HG02852 (cell line): ENCODE data around the gene SAXO2.
"Not testable (repeated sequence)": the region's sequence is repeated elsewhere in the genome, so short reads cannot be mapped to it uniquely, and the experiment has no call there.

Source experiments
- ATAC-seq: cut with Tn5 transposase; IDR thresholded peaks from one replicate; pipeline ENCODE4 v1.9.1; 2021; ENCODE audit warnings: mild to moderate bottlenecking, moderate library complexity; ENCODE audit not compliant: unreplicated experiment

Gene SAXO2

DNA sequence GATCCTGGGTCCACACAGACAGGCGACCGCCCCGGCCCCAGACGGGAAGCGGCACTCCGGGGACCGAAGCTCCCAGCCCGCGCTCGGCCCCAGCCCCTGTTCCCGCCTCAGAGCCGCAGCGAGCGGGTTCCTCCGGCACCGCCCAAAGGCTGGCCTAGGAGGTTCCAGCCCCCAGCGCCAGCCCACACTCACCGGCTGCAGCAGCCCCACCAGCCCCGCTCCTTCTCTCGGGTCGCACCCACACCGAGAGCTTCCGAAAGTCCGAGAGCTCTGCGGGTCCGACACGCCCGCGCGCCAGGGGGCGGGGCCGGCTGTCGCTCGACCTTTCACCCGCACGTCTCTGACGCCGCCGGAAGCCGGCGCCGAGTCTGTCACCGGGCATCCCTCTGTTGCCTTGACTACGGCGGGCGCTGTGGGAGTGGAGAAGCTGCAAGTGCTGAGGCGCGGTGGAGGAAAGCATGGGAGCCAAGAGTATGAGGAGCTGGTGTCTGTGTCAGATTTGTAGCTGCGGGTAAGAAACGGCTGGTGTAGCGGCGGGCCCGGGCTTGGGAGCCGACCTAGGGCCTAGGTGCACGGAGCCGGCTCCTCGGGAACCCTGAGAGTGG is at the start of gene SAXO2, which contains the start of gene EFL1:
SAXO2 (plus strand) TSS at position 397 of the 605 bp plus-strand sequence; CDS start at position 459, 62 bp downstream.
EFL1 (minus strand) TSS at position 313 of the 605 bp plus-strand sequence. CDS start 956 bp downstream, outside the sequence.
- ATAC-seq = peak; percentile 96

GRCh38 chr15:82216092-82216491 is 46.5 kb upstream of the SAXO2 start:
- not testable (repeated sequence) for ATAC-seq

DNA sequence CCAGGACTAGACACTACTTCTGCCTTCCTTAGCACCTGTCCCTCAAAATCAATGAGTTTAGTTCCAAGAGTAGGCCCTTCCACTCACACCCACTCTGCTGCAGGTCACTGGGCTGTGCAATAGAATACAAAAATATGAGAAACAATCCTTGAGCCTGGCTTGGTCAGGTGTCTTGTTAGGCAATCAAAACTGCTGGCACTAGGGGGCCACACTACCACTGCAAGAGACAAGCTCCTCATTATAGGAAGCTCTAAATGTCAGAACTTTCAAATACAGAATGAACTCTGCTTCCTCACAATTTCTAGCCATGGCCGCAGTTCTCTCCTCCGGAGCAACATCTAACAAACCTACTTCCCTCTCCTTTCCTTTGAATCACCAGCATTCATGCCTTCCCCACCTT is 41.1 kb upstream of the SAXO2 start:
- ATAC-seq = not testable (repeated sequence)

DNA sequence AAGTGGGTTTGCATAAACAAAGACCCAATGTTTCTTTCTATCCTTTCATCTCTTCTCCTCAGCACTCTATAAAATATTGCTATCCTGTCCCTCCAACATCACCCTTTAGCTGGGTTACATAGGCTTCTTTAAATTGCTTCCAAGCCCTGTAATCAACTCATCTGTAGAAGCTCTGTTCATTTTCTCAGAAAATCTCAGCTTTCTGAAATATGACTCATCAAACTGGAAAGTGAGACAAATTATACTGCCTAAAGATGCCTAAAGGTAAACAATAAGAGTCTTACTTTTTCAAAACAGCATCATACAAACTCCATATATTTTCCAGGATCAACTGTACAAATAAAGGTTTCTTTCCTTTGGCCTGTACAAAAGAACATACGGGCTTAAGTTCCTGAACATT is 33.9 kb upstream of the SAXO2 start:
- no peak for ATAC-seq

- ATAC-seq = no peak
Observed at GRCh38 chr15:82231233-82231632, 31.4 kb upstream of the SAXO2 start.

- ATAC-seq = no peak
Observed at GRCh38 chr15:82231842-82232241, 30.8 kb upstream of the SAXO2 start.

DNA sequence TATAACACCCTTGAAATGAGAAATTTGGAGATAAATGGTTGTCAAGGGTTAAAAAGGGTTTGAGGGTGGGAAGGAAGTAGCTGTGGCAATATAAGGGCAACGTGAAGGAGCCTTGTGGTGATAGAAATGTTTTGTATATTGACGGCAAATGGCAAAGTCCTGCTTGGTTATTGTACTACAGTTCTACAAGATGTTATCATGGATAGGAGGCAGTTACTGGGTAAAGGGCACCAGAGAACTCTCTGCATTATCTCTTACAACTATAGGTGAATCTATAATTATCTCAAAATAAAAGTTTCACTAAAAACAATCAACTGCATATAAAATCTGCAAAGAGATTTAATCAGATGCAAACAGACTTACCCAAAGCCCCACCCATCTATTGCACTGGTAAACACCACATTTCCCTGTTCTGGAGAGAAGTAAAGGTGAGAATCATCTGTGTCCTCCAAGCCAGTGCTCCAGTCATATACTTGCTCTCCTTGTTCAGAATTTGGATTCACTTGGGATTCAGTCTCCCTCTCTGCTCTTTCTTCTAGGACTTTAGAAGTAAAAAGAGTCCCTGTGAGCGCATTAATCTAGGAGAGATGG is 24.6 kb upstream of the SAXO2 start:
- not testable (repeated sequence) for ATAC-seq

DNA sequence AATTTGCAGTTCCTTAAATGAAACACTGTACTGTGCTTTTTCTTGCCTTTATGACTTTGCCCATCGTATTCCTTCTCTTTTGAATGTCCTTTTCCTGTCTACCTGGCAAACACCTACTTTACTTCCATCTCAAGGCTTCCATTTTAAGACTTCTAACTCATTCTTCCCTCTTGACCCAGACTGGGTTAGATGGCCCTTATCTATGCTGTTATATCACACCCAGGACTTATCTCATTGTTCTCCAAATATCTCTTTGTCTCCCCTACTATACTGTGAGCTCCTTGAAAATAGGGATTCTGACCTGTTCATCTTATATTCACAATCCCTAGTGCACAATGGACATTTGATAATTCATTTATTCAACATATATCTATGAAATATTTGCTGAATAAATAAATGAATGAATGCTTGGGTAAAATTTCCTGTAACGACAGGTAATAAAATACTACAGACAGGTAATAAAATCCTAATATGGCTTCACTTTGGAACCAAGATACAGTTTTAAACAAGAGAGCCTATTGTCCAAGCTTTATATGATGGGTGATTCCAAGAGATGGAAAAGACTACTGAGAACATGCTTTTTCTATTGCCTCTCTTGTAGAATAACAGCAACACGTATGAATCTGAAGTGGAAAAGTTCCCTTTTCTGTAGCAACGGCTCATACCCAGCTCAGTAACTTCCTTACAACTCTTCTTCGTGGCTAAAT is 22.8 kb upstream of the SAXO2 start:
- no peak for ATAC-seq

DNA sequence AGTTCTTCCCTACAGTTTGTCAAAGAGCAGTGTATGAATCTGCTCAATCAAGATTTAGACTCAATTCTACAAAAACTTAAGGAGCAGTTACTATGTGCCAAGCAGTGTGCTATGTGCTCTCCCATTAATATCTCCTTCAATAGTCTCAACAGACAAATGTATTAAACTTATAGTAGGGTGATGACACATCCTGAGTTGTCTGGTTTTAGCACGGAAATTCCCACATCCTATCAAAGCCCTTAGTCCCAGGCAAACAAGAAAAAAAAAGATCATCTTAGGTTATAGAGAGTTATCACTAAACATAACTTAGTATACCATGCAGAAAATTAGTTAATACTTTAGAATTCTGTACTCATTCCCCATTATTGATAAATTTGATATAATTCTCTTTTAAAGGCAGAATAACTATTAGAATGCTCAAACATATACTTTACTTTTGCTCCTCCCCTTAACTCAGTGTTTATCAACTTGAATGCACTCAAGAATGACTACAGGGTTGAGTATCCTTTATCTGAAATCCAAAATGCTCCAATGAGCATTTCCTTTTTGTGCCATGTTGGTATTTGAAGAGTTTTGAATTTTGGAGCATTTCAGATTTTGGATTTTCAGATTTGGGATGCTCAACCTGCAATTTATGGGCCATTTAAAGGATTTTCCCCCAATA is 20.6 kb upstream of the SAXO2 start:
- ATAC-seq = not testable (repeated sequence)

DNA sequence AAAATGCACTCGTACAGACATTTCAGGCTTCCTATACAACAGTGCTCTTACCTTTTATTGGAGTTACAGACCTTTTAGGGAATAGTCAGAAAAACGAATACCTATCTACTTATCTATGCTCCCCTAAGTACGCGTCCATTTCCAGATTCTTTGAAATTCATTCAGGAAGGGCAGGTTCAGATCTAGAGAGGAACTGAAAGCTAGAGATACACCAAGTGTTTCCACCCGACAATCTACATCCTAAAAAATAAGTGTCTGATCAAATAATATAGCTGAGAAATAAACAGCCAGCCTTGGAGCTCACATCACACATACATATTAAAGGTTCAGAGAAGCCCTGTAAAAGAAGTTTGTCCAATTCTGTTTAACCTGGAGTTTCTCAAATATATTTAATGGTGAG is 19.0 kb upstream of the SAXO2 start:
- not testable (repeated sequence) for ATAC-seq

DNA sequence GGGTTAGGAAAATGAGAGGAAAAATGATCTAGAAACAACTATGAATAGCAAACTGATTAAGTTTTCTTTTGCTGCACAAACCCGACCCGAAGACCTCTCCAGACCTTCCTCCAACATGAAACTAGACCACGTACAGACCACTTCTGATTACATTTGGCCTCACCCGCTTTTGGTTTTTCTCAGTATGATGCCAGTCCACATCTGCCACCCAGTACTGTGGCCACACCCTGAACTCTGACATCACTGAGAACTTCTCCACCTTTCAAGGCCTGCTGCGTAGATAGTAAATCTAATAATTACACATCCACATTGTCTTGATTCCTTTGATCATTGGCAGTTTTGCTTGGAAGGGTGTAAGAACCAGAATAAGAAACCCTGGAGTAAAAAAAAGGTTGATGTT is 16.7 kb upstream of the SAXO2 start:
- not testable (repeated sequence) for ATAC-seq

- ATAC-seq = not testable (repeated sequence)
Observed at GRCh38 chr15:82248261-82248660, 14.4 kb upstream of the SAXO2 start.

DNA sequence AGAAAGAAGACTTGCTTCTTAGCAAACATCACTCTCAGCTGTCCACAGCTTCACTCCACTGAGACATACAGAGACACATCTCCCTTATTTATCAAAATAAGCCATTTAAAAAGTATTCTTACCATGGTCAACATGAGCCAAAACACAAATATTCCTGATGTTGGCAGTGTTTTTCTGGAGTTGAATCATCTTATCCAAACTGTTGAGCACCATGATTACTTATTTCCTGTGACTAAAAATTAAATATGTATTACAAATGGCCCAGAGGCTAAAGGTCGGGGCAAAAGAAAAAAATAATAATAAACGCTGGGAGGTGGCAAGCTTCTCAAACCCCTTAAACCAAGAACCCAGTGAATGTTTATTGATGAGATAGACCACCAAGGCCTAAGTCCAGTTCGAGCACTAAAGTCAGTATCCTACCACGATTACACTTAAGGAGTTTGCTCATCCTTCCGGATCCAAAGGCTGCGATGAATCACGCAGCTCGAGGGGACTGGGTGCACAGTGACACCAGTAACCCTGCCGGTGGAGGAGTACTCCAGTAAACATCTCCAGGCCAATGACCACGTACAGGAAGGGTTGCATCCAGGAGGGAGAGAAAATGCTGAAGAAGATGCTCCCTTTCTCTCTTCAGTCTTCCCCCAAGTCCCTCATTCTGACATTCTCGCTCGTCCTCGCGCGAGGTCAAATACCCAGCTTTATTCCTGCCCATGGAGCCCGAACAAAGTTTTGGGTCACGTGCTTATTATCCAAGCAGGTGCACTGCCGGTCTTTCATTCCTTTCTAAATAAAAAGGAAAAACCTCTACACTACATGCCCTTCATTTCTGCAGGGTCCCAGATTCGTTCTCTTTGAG is 824 bp upstream of the SAXO2 start:
- ATAC-seq = peak; percentile 25

DNA sequence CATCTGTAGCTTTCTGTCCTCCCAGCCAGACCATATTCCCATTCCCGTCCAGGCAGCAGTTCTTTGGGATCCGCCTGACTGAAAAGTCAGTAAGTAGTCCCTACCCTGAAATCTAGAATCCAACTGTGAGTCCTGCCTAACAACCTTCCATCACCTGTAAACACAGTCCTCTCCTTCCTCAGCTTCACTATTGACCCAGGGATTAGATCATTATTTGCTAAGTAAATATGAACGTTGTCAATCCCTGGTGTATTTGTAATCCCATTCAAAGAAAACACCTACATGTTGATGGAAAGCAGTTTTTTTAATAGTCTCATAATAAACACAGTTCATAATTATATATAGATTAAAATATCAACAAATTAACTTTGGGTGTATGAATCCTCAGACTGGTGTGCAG is 732 bp downstream of the SAXO2 start:
- ATAC-seq = no peak

GRCh38 chr15:82267137-82267536 is 4.5 kb downstream of the SAXO2 start:
- ATAC-seq = not testable (repeated sequence)

DNA sequence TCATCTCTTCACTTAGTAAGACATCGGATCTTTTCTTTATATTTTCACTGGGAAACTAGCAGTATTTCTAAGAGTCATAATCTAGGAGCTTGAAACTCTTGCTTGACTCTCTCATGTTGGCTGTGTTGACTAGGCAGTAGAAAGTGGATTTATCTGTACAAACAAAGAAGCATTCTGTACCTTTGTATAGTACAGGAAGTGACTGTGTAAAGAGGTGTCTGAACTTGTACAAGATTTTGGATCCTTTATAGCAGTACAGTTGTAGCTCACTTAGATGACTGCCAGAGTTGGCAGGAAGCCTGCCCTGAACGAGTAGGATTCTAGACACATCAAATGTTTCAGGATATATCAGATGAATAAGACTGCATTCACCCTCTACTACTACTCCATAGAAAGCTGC is 5.8 kb downstream of the SAXO2 start:
- ATAC-seq = not testable (repeated sequence)

DNA sequence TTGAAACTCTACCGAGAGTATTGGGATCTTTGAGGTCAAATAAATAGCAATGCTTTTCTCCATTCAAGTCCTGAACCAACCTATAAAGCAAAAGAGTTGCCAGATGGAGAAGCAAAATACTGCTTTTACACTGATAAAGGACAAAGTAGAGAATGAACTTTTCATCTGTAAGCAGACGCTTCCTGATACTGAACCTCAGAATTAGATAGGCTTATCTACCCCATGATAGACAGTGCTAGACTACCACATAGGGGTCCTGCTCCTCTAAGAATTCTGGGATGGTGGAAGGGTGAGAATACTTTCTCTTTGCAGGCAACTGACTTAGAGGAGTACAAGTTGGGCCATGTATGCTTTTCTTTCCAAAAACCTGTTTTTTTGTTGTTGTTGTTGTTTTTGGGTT is 9.5 kb downstream of the SAXO2 start:
- no peak for ATAC-seq

GRCh38 chr15:82275410-82275809 is 12.8 kb downstream of the SAXO2 start:
- no peak for ATAC-seq

DNA sequence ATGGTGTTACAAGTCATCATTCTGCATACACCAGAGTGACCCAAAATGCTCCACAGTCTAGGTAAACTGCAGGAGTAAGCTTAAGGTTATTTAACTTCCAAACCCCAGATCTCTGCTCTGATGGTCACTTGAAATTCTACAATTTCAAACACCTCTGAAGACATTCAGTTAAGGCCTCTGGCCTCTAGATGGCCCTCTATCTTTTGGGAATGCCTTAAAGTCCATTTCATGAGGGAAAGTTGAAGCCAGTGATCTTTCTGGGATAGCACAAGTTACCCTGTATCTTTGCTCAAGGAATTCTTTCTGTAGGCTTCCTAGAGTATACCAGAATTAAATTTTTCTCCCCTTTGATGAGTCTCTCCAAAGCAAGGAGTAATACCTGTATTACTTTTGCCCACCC is 18.7 kb downstream of the SAXO2 start:
- not testable (repeated sequence) for ATAC-seq

DNA sequence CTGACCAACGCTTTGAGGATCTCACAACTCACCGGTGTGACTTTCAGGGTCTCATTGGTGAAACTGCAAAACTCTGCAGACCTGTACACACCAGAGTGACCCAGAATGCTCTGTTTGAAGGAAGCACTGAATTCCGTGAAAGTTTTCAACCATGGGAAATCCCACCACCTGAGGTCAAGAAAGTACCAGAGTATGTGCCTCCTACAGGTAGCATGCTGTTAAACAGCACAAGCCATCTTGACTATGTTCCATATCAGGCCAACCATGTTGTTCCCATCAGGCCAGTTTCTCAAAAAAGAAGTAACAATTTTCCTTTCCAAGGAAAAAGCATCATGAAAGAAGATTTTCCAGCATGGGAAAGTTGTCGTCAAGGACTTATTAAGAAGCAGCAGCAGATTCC is 19.8 kb downstream of the SAXO2 start:
- ATAC-seq = not testable (repeated sequence)

DNA sequence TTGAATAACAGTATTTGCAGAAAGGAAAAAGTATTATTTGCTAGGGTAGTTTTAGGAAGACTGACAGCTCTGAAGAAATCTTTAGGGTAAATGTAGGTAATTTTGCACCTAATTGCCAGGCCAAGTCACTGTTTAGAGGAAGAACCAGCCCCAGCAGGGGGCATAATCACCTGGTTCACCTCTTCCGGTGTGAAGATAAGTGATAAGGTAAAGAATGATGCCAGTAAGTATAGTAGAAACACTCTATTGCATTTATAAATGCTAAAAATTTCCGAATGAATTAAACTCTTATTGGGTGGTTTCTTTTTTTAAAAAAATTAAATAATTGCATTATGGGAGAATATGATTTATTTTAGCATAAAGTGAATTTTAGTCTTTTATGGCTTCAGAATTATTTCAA is 21.8 kb downstream of the SAXO2 start:
- ATAC-seq = not testable (repeated sequence)
